LNCaP clone FGC (cell line): ENCODE results near the gene CKLF.
A peak's percentile ranks its signal among the peaks of the same experiment; 100 is the strongest.

Experiments
- DNase-seq: peaks from one replicate; pipeline ENCODE4 v3.0.0-alpha.2; 2011; ENCODE audit warnings: low read depth
- H3K4me3 ChIP-seq: 2 replicates; pipeline ENCODE4 v1.5.1; 2011; ENCODE audit warnings: mild to moderate bottlenecking, low read depth, low read length, control low read depth
- TF ChIP-seq, protein P1 (sequence below): IDR thresholded peaks from 2 replicates; pipeline ENCODE4 v1.5.1; 2012; ENCODE audit warnings: mild to moderate bottlenecking; ENCODE audit not compliant: control insufficient read depth, insufficient read depth; ENCODE audit errors: extremely low read depth

Gene CKLF

DNA sequence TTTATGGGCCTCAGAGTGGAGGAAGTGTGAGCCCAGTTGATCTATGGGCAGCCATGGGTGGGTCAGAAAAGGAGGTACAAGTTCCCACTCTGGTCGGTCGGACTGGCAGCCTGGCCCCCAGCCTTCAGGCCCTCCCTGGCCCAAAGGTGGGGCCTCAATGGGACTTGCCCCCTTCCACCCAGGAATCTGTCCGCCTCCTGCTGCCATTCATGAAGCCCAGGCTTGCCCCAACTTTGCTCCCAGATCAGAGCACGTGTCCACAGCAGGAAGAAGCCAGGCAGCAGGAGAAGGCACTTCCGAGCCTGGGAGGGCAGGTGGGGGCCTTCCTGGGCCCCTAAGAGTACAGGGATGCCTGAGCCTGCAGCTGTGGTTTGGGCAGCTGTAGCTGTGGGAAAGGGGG, 49.1 kb downstream of the CKLF start:
- no peak overlapping the region for H3K4me3 ChIP-seq
- TF ChIP-seq, protein P1, sequence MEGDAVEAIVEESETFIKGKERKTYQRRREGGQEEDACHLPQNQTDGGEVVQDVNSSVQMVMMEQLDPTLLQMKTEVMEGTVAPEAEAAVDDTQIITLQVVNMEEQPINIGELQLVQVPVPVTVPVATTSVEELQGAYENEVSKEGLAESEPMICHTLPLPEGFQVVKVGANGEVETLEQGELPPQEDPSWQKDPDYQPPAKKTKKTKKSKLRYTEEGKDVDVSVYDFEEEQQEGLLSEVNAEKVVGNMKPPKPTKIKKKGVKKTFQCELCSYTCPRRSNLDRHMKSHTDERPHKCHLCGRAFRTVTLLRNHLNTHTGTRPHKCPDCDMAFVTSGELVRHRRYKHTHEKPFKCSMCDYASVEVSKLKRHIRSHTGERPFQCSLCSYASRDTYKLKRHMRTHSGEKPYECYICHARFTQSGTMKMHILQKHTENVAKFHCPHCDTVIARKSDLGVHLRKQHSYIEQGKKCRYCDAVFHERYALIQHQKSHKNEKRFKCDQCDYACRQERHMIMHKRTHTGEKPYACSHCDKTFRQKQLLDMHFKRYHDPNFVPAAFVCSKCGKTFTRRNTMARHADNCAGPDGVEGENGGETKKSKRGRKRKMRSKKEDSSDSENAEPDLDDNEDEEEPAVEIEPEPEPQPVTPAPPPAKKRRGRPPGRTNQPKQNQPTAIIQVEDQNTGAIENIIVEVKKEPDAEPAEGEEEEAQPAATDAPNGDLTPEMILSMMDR, result no peak
- DNase-seq, result no peak

DNA sequence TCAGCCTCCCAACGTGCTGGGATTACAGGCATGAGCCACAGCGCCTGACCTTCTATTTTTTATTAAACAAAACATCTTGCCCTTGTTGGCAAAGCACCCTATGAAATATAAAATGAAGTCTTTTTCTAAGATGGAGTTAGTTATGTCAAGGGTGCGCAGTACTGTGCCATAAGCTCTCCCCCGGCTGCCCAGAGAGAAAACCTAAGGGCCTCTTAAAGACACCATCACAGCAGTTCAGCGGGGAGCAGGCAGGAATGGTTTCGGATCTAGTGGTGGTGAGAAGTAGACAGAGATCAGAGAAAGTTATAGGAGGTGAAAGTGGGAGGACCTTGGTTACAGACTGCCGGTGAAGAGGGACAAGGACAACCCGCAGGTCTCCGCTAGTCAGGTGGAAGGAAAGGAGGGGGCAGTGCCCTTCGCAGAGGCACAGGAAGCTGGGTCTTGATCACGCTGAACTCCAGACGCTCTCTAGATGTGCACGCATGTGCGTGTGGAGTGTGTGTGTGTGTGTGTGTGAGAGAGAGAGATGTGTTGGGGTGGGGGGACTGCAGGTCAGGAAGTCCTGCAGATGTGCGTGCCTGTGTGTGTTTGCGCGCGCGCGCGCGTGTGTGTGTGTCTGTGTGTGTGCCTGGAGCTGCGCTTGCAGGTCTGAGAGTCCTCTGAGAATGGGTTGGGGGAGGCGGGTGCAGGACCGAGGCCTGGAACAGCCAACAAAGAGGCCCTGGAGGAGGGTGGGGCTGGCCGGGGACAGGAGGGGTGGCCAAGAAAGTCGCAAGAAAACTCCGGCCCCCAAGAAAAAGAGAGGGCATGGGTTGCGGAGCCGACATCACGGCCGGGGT, 51.4 kb downstream of the CKLF start:
- H3K4me3 ChIP-seq, result no peak overlapping the region
- TF ChIP-seq, protein P1, result no peak
- no peak for DNase-seq

DNA sequence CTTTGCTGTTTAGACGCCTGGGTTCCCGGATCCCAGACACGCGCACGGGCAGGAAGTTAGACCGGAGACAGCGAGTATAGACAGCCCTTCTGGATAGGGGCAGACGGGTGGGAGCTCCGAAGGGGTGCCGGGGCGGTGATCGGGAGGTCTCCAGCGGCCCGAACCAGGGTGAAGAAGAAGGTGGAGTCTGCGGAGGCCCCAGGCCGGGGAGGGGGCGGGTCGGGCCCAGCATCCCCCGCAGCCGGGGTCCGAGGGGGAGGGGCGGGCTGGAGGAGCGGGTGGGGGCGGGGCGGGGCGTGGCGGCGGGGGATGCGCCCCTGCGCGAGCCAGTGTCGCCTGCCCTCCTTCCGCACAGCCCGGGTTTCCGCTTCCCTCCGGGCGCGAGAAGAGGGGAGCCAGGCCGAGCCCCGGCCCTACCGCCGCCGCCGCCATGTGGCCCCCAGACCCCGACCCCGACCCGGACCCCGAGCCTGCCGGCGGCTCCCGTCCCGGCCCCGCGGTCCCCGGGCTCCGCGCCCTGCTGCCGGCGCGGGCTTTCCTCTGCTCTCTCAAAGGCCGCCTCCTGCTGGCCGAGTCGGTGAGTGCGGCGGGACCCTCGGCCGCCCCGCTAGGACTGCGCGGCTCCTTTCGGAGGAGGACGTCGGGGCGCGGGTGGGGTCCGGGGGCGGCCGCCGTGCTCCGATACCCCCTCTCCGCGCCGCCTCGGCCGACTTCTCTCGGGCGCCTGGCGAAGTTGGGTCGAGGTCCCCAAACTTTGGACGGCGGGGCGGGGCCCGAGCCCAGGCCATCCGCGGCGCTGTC, 52.2 kb downstream of the CKLF start, which contains the start of gene CMTM3:
CMTM3 (plus strand) TSS at position 329 of the 801 bp plus-strand sequence; CDS start at position 431, 102 bp downstream.
- TF ChIP-seq, protein P1, result peak; percentile 63
- no peak within 1 kb of the TSS for H3K4me3 ChIP-seq
- no peak for DNase-seq

DNA sequence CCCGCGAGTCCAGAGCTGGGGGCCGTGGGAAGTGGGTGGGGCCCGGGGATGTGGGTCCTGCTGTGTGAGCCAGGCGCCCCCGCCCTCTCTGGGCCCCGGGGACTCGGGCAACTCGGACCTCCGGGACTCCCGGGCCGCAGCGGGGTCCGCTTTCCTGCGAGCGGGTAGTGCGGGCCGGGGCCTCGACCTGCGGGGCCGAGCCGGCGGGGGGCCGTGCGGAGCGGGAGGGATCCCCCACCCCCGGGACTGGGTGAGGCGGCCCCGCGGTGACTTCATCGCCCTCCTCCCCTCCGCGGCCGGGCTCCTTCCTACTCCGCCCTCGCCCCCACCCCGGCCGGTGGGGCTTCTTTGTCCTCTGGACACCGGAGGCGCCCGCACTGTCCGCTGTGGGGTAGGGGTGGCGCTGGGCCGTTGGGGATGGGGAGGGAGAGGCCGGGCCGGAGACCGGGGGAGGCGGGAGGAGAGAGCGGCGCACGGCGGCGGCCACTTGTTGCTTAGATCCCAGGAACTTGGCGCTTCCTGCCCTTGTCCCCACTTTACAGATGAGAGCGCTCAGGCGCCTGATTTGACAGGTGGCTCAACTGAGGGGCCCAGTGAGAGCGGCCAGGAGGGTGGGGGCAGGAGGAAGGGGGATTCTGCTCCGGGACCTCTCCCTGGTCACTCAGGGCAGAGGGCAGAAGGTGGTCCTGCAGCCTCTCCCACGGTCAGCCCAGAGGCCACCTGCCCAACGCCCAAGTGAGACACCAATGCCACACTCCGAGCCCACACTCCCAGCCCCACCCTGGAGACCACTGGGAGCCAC, 53.0 kb downstream of the CKLF start:
- TF ChIP-seq, protein P1, result no peak
- DNase-seq, result no peak

DNA sequence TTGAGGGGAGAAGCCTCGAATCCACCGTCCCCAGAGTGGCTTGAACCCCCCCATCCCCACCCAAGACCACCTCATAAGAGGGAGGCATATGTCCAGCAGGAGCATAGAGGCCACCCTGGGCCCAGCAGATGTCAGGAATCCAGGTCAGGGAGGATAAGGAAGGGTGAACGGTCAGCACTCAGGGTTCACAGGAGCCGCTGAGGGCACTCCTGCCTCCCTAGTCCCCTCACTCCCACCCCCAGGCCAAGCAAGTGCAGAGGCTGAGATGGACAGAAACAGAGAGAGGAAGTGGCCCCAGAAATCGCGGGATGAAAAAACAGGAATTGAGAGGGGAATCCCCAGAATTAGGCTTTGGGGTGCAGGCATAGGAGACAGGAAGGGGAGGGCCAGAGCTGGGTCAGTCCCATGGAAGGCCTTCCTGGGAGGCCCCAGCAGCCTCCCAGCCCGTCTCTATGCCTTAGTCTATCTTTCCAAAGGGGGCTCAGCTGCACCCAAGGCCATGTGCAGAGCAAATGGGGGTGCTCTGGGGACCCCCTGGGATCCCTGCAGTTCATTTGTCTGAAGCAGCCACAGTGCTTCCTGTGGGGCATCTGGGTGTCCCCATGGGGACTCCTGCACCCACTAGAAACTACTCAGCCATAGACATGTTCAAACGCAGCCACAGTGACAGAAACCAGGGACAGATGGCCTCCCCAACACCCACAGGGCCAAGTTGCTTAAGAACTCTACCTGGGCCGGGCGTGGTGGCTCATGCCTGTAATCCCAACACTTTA, 53.8 kb downstream of the CKLF start:
- no peak overlapping the region for H3K4me3 ChIP-seq
- no peak for DNase-seq
- TF ChIP-seq, protein P1, result no peak

More for the DNA sequence above, 53.0 kb downstream of the CKLF start:
- no peak overlapping the region for H3K4me3 ChIP-seq
